ENCODE measurements around the gene TNF.

DNA sequence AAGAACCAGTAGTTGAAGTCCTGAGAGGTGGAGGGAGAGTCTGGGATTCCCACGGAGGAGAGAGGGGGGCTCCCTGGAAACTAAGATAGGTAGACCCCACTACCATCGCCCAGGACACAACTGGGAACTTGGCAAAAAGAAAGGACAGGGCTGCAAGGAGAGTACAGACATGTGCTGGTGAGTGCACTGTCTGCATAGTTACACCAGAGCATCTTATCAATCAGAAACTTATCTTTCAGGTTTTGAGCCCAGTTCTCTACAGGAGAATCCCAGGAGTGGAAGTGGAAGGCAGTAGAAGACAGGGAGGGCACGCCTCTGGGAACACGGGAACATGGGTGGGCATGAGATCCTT lies 15.8 kb upstream of the TNF start:
- TF ChIP-seq, protein P1, sequence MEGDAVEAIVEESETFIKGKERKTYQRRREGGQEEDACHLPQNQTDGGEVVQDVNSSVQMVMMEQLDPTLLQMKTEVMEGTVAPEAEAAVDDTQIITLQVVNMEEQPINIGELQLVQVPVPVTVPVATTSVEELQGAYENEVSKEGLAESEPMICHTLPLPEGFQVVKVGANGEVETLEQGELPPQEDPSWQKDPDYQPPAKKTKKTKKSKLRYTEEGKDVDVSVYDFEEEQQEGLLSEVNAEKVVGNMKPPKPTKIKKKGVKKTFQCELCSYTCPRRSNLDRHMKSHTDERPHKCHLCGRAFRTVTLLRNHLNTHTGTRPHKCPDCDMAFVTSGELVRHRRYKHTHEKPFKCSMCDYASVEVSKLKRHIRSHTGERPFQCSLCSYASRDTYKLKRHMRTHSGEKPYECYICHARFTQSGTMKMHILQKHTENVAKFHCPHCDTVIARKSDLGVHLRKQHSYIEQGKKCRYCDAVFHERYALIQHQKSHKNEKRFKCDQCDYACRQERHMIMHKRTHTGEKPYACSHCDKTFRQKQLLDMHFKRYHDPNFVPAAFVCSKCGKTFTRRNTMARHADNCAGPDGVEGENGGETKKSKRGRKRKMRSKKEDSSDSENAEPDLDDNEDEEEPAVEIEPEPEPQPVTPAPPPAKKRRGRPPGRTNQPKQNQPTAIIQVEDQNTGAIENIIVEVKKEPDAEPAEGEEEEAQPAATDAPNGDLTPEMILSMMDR (IDR thresholded peaks at IDR 0.05): no peak
- no peak for TF ChIP-seq POLR2A (IDR thresholded peaks at IDR 0.05)

Measured in testis (tissue), 2 donors.